ENCODE results near the gene ENOX1. TPM values are rescaled to one million over a fixed set of nuclear protein-coding genes. Genes with fewer than 3 reads are reported as not detected.

Gene ENOX1
- total RNA-seq, 2 donors from 2014 or later, result 0.78 to 4.3 TPM

DNA sequence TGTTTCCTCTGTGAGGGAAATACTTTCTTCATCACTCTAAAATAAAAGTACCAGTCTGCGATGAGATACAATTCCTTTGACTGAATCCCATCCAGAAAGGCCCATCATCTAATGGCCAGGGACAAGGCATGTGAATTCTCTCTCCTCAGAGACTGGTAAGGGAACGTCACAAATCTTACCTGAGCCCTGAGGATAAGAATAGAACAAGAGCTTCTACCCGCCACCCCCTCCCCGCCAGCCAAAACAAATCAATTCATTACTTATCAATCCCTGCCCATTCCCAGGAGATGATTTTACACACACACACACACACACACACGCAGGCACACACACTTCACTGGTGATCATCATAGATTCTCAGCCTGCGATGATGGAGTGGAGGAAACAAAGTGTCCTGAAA lies 564.7 kb downstream of the ENOX1 start:
- no peak for ATAC-seq
- WGBS, 2 donors, result 80% methylated on average over 6 of the region's 6 CpGs
- Histone ChIP-seq H3K4me1 (no peaks in the 10 kb centered on the region), H3K27me3 (no peaks in the 10 kb centered on the region), H3K4me3 (no peak overlapping the region), H3K27ac (no peak overlapping the region), H3K36me3 (replicated peaks in 1 of 2; ENCODE audit: insufficient read depth in 1 of 2, low read depth in 2 of 2) (no peaks in the 10 kb centered on the region), H3K9me3 (no peaks in the 10 kb centered on the region)
- no peak for DNase-seq
- intact Hi-C loops (cut with DNase I), result no loop called here
- TF ChIP-seq, protein P1, sequence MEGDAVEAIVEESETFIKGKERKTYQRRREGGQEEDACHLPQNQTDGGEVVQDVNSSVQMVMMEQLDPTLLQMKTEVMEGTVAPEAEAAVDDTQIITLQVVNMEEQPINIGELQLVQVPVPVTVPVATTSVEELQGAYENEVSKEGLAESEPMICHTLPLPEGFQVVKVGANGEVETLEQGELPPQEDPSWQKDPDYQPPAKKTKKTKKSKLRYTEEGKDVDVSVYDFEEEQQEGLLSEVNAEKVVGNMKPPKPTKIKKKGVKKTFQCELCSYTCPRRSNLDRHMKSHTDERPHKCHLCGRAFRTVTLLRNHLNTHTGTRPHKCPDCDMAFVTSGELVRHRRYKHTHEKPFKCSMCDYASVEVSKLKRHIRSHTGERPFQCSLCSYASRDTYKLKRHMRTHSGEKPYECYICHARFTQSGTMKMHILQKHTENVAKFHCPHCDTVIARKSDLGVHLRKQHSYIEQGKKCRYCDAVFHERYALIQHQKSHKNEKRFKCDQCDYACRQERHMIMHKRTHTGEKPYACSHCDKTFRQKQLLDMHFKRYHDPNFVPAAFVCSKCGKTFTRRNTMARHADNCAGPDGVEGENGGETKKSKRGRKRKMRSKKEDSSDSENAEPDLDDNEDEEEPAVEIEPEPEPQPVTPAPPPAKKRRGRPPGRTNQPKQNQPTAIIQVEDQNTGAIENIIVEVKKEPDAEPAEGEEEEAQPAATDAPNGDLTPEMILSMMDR (IDR thresholded peaks at IDR 0.05), result no peak
- no peak for TF ChIP-seq POLR2A (IDR thresholded peaks at IDR 0.05)

DNA sequence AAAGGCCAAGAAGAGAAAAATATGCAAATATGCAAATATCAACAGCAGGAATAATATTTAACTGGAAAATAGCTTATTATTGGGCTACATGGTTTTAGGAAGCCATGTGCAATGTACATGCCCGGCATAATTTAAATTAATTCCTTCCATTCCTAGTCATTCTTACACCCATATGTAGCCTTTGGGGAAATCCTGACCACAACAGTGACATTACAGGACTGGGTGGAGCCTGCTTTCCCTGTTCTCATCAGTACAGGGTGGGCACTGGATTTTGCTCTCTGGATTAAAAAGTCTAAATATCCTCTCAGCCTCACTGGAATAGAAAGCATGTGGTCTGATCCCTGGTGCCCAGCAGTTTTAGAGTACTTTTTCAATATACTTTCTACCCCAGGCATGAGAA lies 565.2 kb downstream of the ENOX1 start:
- H3K27me3 ChIP-seq, result no peaks in the 10 kb centered on the region
- no peaks in the 10 kb centered on the region for H3K9me3 ChIP-seq
- H3K27ac ChIP-seq, result no peak overlapping the region
- H3K4me3 ChIP-seq, result no peak overlapping the region
- 89 to 96% methylated on average over 1 of the region's 1 CpG for WGBS, 2 donors
- ATAC-seq (no peak), DNase-seq (no peak)
- intact Hi-C loops (cut with DNase I), result no loop called here
- H3K4me1 ChIP-seq, result no peaks in the 10 kb centered on the region
- TF ChIP-seq POLR2A (IDR thresholded peaks at IDR 0.05), result no peak
- TF ChIP-seq, protein P1 (IDR thresholded peaks at IDR 0.05), result no peak
- no peaks in the 10 kb centered on the region for H3K36me3 ChIP-seq (replicated peaks in 1 of 2; ENCODE audit: insufficient read depth in 1 of 2, low read depth in 2 of 2)

DNA sequence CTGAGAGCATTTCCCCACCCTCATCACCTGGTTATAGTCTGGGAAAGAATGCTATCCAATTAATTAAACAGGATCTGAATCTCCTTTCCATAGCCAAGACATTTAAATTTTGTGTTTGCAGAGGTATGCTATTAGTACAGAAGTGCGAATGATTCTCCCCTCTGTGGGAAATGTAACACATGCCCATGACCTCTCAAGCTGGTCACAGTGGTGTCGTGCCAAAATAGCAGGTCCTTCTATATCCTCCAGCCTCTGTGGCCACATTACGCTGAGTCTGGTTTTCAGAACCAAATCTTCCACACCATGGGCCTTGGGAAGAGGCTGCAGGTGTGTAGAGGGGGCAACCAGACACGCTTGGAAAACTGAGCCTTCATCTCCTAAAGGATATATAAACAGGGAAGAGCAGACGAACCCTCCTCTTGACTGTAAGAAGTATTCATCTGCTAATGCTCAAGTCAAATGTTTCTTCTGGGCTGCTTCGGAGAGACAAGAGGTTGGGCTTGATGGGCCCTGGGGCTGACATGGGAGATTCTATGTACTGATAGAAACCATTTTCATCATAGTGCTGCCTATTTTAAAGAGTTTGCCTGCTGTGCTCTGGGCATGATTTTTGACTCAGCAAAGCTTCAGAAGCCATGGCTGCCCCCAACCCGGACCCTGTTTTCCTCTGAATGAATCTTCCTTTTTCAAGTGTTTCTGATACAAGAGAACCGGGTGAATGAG lies 565.7 kb downstream of the ENOX1 start:
- DNase-seq (peak; percentile 26 to 61 (median 60)), ATAC-seq (peak; percentile 47)
- TF ChIP-seq, protein P1 (IDR thresholded peaks at IDR 0.05), result no peak
- no peak for TF ChIP-seq POLR2A (IDR thresholded peaks at IDR 0.05)
- Histone ChIP-seq H3K27ac (no peak overlapping the region), H3K36me3 (replicated peaks in 1 of 2; ENCODE audit: insufficient read depth in 1 of 2, low read depth in 2 of 2) (no peaks in the 10 kb centered on the region), H3K9me3 (no peaks in the 10 kb centered on the region), H3K27me3 (no peaks in the 10 kb centered on the region), H3K4me3 (no peak overlapping the region), H3K4me1 (no peaks in the 10 kb centered on the region)
- WGBS, 2 donors, result 72 to 75% methylated on average over 8 of the region's 8 CpGs
- intact Hi-C loops (cut with DNase I), result no loop called here

DNA sequence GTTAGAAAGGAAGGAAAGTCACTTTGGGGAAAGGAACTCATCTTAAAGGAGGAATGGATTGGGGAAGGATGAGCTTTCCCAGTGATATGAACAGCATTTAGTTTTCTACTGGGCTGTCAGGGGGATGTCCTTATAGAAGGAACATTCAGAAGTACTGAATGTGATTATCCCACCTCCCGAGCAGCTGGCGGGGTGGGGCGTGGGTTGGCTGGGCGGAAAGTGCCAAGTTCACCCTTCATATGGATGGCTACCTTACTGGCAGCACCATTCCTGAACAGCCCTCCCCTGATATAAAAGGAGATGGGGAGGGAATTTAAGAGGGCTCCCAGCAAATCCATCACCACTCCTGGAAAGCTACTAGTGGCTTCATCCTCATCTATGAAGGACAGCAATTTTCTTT lies 572.6 kb downstream of the ENOX1 start:
- H3K27me3 ChIP-seq, result no peaks in the 10 kb centered on the region
- H3K9me3 ChIP-seq, result no peaks in the 10 kb centered on the region
- intact Hi-C loops (cut with DNase I), result no loop called here
- no peak for DNase-seq
- H3K4me3 ChIP-seq, result no peak overlapping the region
- H3K36me3 ChIP-seq (replicated peaks in 1 of 2; ENCODE audit: insufficient read depth in 1 of 2, low read depth in 2 of 2), result no peaks in the 10 kb centered on the region
- no peaks in the 10 kb centered on the region for H3K4me1 ChIP-seq
- no peak for ATAC-seq
- TF ChIP-seq, protein P1 (IDR thresholded peaks at IDR 0.05), result no peak
- 74 to 79% methylated on average over 4 of the region's 4 CpGs for WGBS, 2 donors
- no peak overlapping the region for H3K27ac ChIP-seq

DNA sequence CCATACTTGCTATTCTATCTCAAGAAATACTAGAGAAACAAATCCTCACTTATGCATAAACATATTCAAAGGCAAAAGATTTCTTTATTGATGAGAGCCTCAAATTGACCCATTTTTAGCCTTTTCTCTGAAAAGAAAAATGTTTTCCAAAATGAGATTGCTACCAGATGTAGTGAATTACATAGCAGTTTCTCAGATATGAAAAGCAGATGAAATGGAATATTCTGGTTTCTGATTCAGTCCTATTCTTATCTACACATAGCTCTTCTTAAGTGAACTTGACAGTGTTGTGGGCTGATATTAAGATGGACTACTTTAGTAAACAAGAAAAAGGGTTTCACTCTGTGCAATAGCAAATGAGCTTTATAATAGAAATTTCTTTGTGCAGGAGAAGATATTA lies 579.9 kb downstream of the ENOX1 start:
- ATAC-seq, result no peak
- Histone ChIP-seq H3K4me1 (no peaks in the 10 kb centered on the region), H3K36me3 (replicated peaks in 1 of 2; ENCODE audit: insufficient read depth in 1 of 2, low read depth in 2 of 2) (no peaks in the 10 kb centered on the region), H3K27ac (no peak overlapping the region), H3K4me3 (no peak overlapping the region), H3K27me3 (peaks cover 0 to 3% of the 10 kb centered on the region in 2 donors), H3K9me3 (no peaks in the 10 kb centered on the region)
- DNase-seq, result no peak
- intact Hi-C loops (cut with DNase I), result no loop called here
- TF ChIP-seq, protein P1 (IDR thresholded peaks at IDR 0.05), result no peak
- no peak for TF ChIP-seq POLR2A (IDR thresholded peaks at IDR 0.05)
